ENCODE measurements around the gene CCNL1.

The CCNL1 gene

DNA sequence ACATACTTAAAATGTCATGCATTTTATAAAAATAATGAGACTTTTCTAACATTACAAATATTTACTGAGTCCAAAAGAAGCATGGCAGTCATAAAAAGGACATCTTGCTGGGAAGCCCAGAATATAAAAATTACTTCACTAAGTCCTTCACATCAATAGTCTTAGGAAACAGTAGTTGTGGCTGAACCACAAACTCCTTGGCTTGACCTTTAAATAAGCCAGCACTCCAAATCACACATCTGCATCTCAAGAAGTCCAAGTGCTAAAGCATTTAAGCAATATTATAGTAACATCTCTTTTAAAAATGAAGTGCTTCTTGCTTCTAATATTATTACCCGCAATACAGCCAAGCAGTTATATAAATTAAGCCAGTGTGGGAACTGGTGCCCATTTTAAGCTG, 8.8 kb downstream of the CCNL1 start:
- no peak for TF ChIP-seq CTCF (IDR thresholded peaks at IDR 0.05; ENCODE audit: extremely low read depth, missing control alignments)

GRCh38 chr3:157149136-157149696, 10.7 kb downstream of the CCNL1 start:
- no peak for TF ChIP-seq CTCF (IDR thresholded peaks at IDR 0.05; ENCODE audit: extremely low read depth, missing control alignments)
- no peak for DNase-seq (ENCODE audit: low spot score)

More for the DNA sequence above, 8.8 kb downstream of the CCNL1 start:
- DNase-seq (ENCODE audit: low spot score), result no peak

DNA sequence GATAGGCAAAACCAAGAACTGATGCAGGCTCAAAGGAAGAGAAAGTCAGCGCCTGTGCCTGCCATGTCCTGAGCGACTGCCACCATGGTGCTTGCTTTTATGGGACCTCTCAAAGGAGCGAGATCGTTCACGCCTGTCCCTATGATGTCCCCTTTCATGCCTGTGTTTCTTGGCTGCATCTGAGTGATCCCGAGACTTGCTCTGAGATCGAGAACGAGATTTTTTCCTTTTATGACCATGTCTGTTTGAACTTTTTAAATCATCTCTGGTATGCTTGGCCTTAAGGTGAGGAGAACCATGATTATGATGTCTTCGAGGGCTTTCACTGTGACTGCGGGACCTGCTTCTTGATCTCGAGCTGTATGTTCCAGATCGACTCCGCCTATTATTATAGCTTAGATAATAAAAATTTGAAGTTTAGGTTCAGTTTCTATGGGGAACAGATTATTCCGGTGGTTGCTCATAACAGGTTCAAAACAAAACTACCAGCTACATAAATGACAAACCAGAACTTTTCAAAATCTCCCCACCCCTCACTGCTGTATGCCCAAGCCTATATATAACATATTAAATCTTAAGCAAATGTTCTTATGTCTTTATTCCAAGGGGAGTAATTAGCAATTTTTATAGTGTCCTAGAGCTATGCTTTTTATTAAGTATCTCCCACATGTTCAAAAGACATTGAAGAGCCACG, 11.6 kb downstream of the CCNL1 start:
- no peak for TF ChIP-seq CTCF (IDR thresholded peaks at IDR 0.05; ENCODE audit: extremely low read depth, missing control alignments)
- DNase-seq (ENCODE audit: low spot score), result no peak

- no peak for DNase-seq (ENCODE audit: low spot score)
- TF ChIP-seq CTCF (IDR thresholded peaks at IDR 0.05; ENCODE audit: extremely low read depth, missing control alignments), result no peak
Observed at GRCh38 chr3:157147099-157147803, 12.7 kb downstream of the CCNL1 start.

GRCh38 chr3:157145606-157146322, 14.2 kb downstream of the CCNL1 start:
- no peak for DNase-seq (ENCODE audit: low spot score)
- TF ChIP-seq CTCF (IDR thresholded peaks at IDR 0.05; ENCODE audit: extremely low read depth, missing control alignments), result no peak

- no peak for TF ChIP-seq CTCF (IDR thresholded peaks at IDR 0.05; ENCODE audit: extremely low read depth, missing control alignments)
- no peak for DNase-seq (ENCODE audit: low spot score)
Observed at GRCh38 chr3:157142315-157142714, 17.6 kb downstream of the CCNL1 start.

Data from GM20000 (cell line).